AG04450 (cell line): ENCODE measurements around the gene TPM1. TPM values are rescaled to one million over a fixed set of nuclear protein-coding genes. Genes with fewer than 3 reads are reported as not detected.

ENCODE experiments used
- CTCF ChIA-PET: fragments of 300-600, 350-600 bp; formaldehyde crosslinking; extraction: SDS; loops from one replicate; lab custom pipeline; 2022; ENCODE audit warnings: antibody characterized with exemption, inconsistent platforms; lab: Charles Lee
- POLR2A ChIA-PET: fragments of 350-600 bp; formaldehyde crosslinking; extraction: SDS; loops from one replicate; lab custom pipeline; 2021; ENCODE audit warnings: antibody characterized with exemption, inconsistent platforms; lab: Yijun Ruan, JAX
- DNase-seq: peaks from one replicate; pipeline ENCODE4 v3.0.0-alpha.2; 2011; ENCODE audit warnings: low read depth, low spot score
- H3K27ac ChIP-seq: one replicate; pipeline ENCODE4 v1.5.1; 2012; ENCODE audit warnings: low read depth, low read length, control low read depth
- H3K27me3 ChIP-seq: one replicate; pipeline ENCODE4 v1.6.0; 2012; ENCODE audit warnings: low read length; ENCODE audit not compliant: control insufficient read depth, insufficient read depth
- H3K4me3 ChIP-seq: 2 replicates; pipeline ENCODE4 v1.5.1; 2011; ENCODE audit warnings: mild to moderate bottlenecking, low read depth, low read length, control low read depth
- H3K9me3 ChIP-seq: 2 replicates; pipeline ENCODE4 v1.5.1; 2012; ENCODE audit warnings: low read length; ENCODE audit not compliant: control insufficient read depth, insufficient read depth
- polyA plus RNA-seq: library from polyadenylated mRNA; depleted of rRNA; stranded (reverse); fragments of >200 nt; gene quantifications from 2 replicates; pipeline ENCODE4 v1.2.3, GENCODE V29; 2011
- TF ChIP-seq, protein P1 (sequence below): IDR thresholded peaks from 2 replicates; pipeline ENCODE4 v1.5.1; 2011; ENCODE audit warnings: low read depth, low read length, control low read depth, inconsistent platforms

The TPM1 gene
- polyA plus RNA-seq, 1 experiment, result 1,348 TPM

DNA sequence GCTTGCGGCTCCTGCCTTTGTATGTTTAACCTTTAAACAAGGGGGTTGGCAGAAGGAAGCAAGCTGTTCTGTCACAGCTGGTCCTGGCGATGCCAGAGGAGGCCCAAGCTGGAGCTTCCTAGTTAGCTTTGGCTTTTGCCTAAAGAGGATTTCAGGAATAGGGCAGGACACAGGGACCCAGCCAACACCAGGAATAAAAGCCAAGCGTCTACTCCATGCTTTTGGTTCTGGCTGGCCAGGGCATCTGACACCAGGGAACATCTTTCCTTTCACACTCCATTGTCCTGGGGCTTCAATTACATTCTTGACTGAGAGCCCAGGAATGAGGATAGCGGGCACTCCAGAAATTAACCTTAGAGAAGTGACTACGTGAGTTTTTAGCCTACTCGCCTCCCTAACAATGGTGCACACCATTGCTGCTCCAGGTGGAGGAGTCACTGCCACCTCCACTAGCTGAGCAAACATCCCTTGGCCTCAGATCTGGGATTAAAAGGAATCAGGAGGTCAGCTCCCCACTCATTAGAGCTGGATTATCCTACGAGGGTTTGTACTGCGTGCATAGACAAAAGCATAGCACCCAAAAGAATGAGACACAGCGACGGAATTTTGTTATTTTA, 38.2 kb downstream of the TPM1 start:
- H3K4me3 ChIP-seq, result no peak overlapping the region
- no peak for DNase-seq
- POLR2A ChIA-PET, result interaction anchor here (0.6 to 1.6 kb wide), 5 partner anchors 8 to 55 kb away, joined by 3 to 8 read pairs (median 4); no protein-coding TSS in a partner anchor
- H3K9me3 ChIP-seq, result no peaks in the 10 kb centered on the region
- H3K27me3 ChIP-seq, result no peaks in the 10 kb centered on the region
- CTCF ChIA-PET, result interaction anchor here (1.1 to 3.0 kb wide), 3 partner anchors 9 to 33 kb away, joined by 5 to 16 read pairs (median 6); no protein-coding TSS in a partner anchor
- H3K27ac ChIP-seq, result no peak overlapping the region
- TF ChIP-seq, protein P1, sequence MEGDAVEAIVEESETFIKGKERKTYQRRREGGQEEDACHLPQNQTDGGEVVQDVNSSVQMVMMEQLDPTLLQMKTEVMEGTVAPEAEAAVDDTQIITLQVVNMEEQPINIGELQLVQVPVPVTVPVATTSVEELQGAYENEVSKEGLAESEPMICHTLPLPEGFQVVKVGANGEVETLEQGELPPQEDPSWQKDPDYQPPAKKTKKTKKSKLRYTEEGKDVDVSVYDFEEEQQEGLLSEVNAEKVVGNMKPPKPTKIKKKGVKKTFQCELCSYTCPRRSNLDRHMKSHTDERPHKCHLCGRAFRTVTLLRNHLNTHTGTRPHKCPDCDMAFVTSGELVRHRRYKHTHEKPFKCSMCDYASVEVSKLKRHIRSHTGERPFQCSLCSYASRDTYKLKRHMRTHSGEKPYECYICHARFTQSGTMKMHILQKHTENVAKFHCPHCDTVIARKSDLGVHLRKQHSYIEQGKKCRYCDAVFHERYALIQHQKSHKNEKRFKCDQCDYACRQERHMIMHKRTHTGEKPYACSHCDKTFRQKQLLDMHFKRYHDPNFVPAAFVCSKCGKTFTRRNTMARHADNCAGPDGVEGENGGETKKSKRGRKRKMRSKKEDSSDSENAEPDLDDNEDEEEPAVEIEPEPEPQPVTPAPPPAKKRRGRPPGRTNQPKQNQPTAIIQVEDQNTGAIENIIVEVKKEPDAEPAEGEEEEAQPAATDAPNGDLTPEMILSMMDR, result no peak

GRCh38 chr15:63082366-63082765, 39.8 kb downstream of the TPM1 start:
- ChIA-PET CTCF (interaction anchor here (3.0 kb wide), 1 partner anchor 35 kb away, joined by 16 read pairs; no protein-coding TSS in a partner anchor), POLR2A (no interaction called here)
- TF ChIP-seq, protein P1, result no peak
- H3K9me3 ChIP-seq, result no peaks in the 10 kb centered on the region
- no peak for DNase-seq
- H3K4me3 ChIP-seq, result no peak overlapping the region
- H3K27ac ChIP-seq, result no peak overlapping the region
- no peaks in the 10 kb centered on the region for H3K27me3 ChIP-seq

GRCh38 chr15:63083044-63083443, 40.5 kb downstream of the TPM1 start:
- no peaks in the 10 kb centered on the region for H3K27me3 ChIP-seq
- no peaks in the 10 kb centered on the region for H3K9me3 ChIP-seq
- H3K4me3 ChIP-seq, result no peak overlapping the region
- CTCF ChIA-PET, result interaction anchor here (3.0 kb wide), 1 partner anchor 35 kb away, joined by 16 read pairs; no protein-coding TSS in a partner anchor
- no peak overlapping the region for H3K27ac ChIP-seq
- no peak for DNase-seq
- TF ChIP-seq, protein P1, result no peak
- POLR2A ChIA-PET, result no interaction called here

GRCh38 chr15:63083541-63083940, 41.0 kb downstream of the TPM1 start:
- ChIA-PET POLR2A (no interaction called here), CTCF (interaction anchor here (3.0 kb wide), 1 partner anchor 36 kb away, joined by 16 read pairs; no protein-coding TSS in a partner anchor)
- Histone ChIP-seq H3K4me3 (no peak overlapping the region), H3K27me3 (no peaks in the 10 kb centered on the region), H3K9me3 (no peaks in the 10 kb centered on the region), H3K27ac (no peak overlapping the region)
- TF ChIP-seq, protein P1, result no peak
- DNase-seq, result no peak

GRCh38 chr15:63084806-63085205, 42.3 kb downstream of the TPM1 start:
- Histone ChIP-seq H3K4me3 (no peak overlapping the region), H3K9me3 (no peaks in the 10 kb centered on the region), H3K27ac (no peak overlapping the region), H3K27me3 (no peaks in the 10 kb centered on the region)
- DNase-seq, result no peak
- ChIA-PET CTCF (no interaction called here), POLR2A (no interaction called here)
- TF ChIP-seq, protein P1, result no peak
